ENCODE data around the gene MS4A4A. TPM values are rescaled to one million over a fixed set of nuclear protein-coding genes. Genes with fewer than 3 reads are reported as not detected.

Gene MS4A4A
- total RNA-seq, 1 donor from 2014 or later: 7.9 TPM

Other genes starting within 250 kb of the MS4A4A start
- not detected for gene OOSP2, start 240.3 kb upstream of the MS4A4A start, total RNA-seq
- gene MS4A3, start 224.0 kb upstream of the MS4A4A start, total RNA-seq: not detected
- gene MS4A2, start 192.0 kb upstream of the MS4A4A start, total RNA-seq: not detected
- 35.0 TPM for gene MS4A6A, start 97.6 kb upstream of the MS4A4A start, total RNA-seq
- gene MS4A4E, start 37.5 kb upstream of the MS4A4A start, total RNA-seq: 0.75 TPM
- gene MS4A6E, start 46.6 kb downstream of the MS4A4A start, total RNA-seq: not detected
- 114 TPM for gene MS4A7, start 97.9 kb downstream of the MS4A4A start, total RNA-seq
- not detected for gene MS4A14, start 115.8 kb downstream of the MS4A4A start, total RNA-seq
- not detected for gene MS4A5, start 148.9 kb downstream of the MS4A4A start, total RNA-seq
- gene MS4A1, start 175.2 kb downstream of the MS4A4A start, total RNA-seq: not detected
- not detected for gene MS4A12, start 212.1 kb downstream of the MS4A4A start, total RNA-seq
- not detected for gene MS4A13, start 234.7 kb downstream of the MS4A4A start, total RNA-seq

All from ascending aorta (tissue), 1 donor.